Measurements from ENCODE around the gene TTBK2.
"Not testable (repeated sequence)": the region's sequence is repeated elsewhere in the genome, so short reads cannot be mapped to it uniquely, and the experiment has no call there.

The TTBK2 gene

GRCh38 chr15:42911058-42911592 lies 9.5 kb downstream of the TTBK2 start:
- in situ Hi-C loops (cut with HindIII; ENCODE audit: low sequenced_read_pairs): no loop called here

- in situ Hi-C loops (cut with HindIII; ENCODE audit: low sequenced_read_pairs): no loop called here
Measured at GRCh38 chr15:42908538-42908937, 12.0 kb downstream of the TTBK2 start.

GRCh38 chr15:42903388-42904324 lies 16.9 kb downstream of the TTBK2 start:
- in situ Hi-C loops (cut with HindIII; ENCODE audit: low sequenced_read_pairs): no loop called here

- in situ Hi-C loops (cut with HindIII; ENCODE audit: low sequenced_read_pairs): not testable (repeated sequence)
Measured at GRCh38 chr15:42893911-42894310, 26.7 kb downstream of the TTBK2 start.

GRCh38 chr15:42891569-42891968 lies 29.0 kb downstream of the TTBK2 start:
- in situ Hi-C loops (cut with HindIII; ENCODE audit: low sequenced_read_pairs): no loop called here

GRCh38 chr15:42890161-42890913 lies 30.2 kb downstream of the TTBK2 start:
- in situ Hi-C loops (cut with HindIII; ENCODE audit: low sequenced_read_pairs): no loop called here

GRCh38 chr15:42887384-42887783 lies 33.2 kb downstream of the TTBK2 start:
- in situ Hi-C loops (cut with HindIII; ENCODE audit: low sequenced_read_pairs): not testable (repeated sequence)

- in situ Hi-C loops (cut with HindIII; ENCODE audit: low sequenced_read_pairs): no loop called here
Measured at GRCh38 chr15:42880121-42880520, 40.5 kb downstream of the TTBK2 start.

- in situ Hi-C loops (cut with HindIII; ENCODE audit: low sequenced_read_pairs): no loop called here
Measured at GRCh38 chr15:42879443-42879842, 41.1 kb downstream of the TTBK2 start.

GRCh38 chr15:42876224-42876623 lies 44.4 kb downstream of the TTBK2 start:
- in situ Hi-C loops (cut with HindIII; ENCODE audit: low sequenced_read_pairs): no loop called here

- in situ Hi-C loops (cut with HindIII; ENCODE audit: low sequenced_read_pairs): no loop called here
Measured at GRCh38 chr15:42868683-42869082, 51.9 kb downstream of the TTBK2 start.

GRCh38 chr15:42863572-42864239 lies 56.9 kb downstream of the TTBK2 start:
- in situ Hi-C loops (cut with HindIII; ENCODE audit: low sequenced_read_pairs): no loop called here

GRCh38 chr15:42858999-42859789 lies 61.4 kb downstream of the TTBK2 start:
- in situ Hi-C loops (cut with HindIII; ENCODE audit: low sequenced_read_pairs): no loop called here

- in situ Hi-C loops (cut with HindIII; ENCODE audit: low sequenced_read_pairs): no loop called here
Measured at GRCh38 chr15:42858540-42858939, 62.0 kb downstream of the TTBK2 start.

GRCh38 chr15:42854576-42854975 lies 66.0 kb downstream of the TTBK2 start:
- in situ Hi-C loops (cut with HindIII; ENCODE audit: low sequenced_read_pairs): no loop called here

GRCh38 chr15:42849836-42850235 lies 70.7 kb downstream of the TTBK2 start:
- in situ Hi-C loops (cut with HindIII; ENCODE audit: low sequenced_read_pairs): no loop called here

- in situ Hi-C loops (cut with HindIII; ENCODE audit: low sequenced_read_pairs): no loop called here
Measured at GRCh38 chr15:42848846-42849245, 71.7 kb downstream of the TTBK2 start.

- in situ Hi-C loops (cut with HindIII; ENCODE audit: low sequenced_read_pairs): no loop called here
Measured at GRCh38 chr15:42846647-42847046, 73.9 kb downstream of the TTBK2 start.

- in situ Hi-C loops (cut with HindIII; ENCODE audit: low sequenced_read_pairs): no loop called here
Measured at GRCh38 chr15:42845581-42845980, 75.0 kb downstream of the TTBK2 start.

- in situ Hi-C loops (cut with HindIII; ENCODE audit: low sequenced_read_pairs): no loop called here
Measured at GRCh38 chr15:42843699-42844098, 76.9 kb downstream of the TTBK2 start.

Measured in DLD1 (cell line).